HEK293 (cell line): ENCODE results near the gene ANAPC2.

ENCODE experiments used
- CTCF ChIA-PET: fragments of 350-600 bp; formaldehyde crosslinking; extraction: SDS; loops from one replicate; lab custom pipeline; 2021; ENCODE audit warnings: antibody characterized with exemption; lab: Yijun Ruan, JAX
- POLR2A ChIA-PET: fragments of 300-600 bp; formaldehyde crosslinking; extraction: SDS; loops from one replicate; lab custom pipeline; 2020; ENCODE audit warnings: antibody characterized with exemption, inconsistent platforms; lab: Yijun Ruan, JAX
- H3K27ac ChIP-seq: fragments of 200-500 bp; sonication (Bioruptor generic); 2 replicates; pipeline ENCODE4 v1.5.1; 2014; ENCODE audit warnings: low read depth, low read length, control low read depth, inconsistent platforms; ENCODE audit errors: extremely low read depth
- H3K36me3 ChIP-seq, 2 experiments: fragments of 200-500 bp in 1 of 2; sonication (Bioruptor generic) in 1 of 2; 1 replicate in 1 of 2; 2 replicates in 1 of 2; pipeline ENCODE4 v1.5.1; 2014 to 2017; ENCODE audit warnings: inconsistent platforms in 2 of 2, low read length in 2 of 2; ENCODE audit not compliant: control insufficient read depth in 2 of 2, insufficient read depth in 1 of 2
- H3K4me1 ChIP-seq: fragments of 200-500 bp; sonication (Bioruptor generic); 2 replicates; pipeline ENCODE4 v1.5.1; 2014; ENCODE audit warnings: mild to moderate bottlenecking, low read length, inconsistent platforms; ENCODE audit not compliant: control insufficient read depth, insufficient read depth
- H3K4me3 ChIP-seq: 2 replicates; pipeline ENCODE4 v1.5.1; 2011; ENCODE audit warnings: low read depth, mild to moderate bottlenecking, control low read depth, low read length, moderate library complexity
- H3K9me3 ChIP-seq: fragments of 200-500 bp; sonication (Bioruptor generic); 2 replicates; pipeline ENCODE4 v1.5.1; 2014; ENCODE audit warnings: low read depth, low read length, inconsistent platforms; ENCODE audit not compliant: control insufficient read depth, insufficient read depth
- GLIS1 ChIP-seq: fragments of 450-650 bp; formaldehyde crosslinking; IDR thresholded peaks from 2 replicates; pipeline ENCODE4 v1.5.1; 2016; ENCODE audit warnings: missing biosample characterization, missing genetic modification characterization
- KLF1 ChIP-seq: fragments of 450-650 bp; formaldehyde crosslinking; IDR thresholded peaks from 2 replicates; pipeline ENCODE4 v1.5.1; 2016; ENCODE audit warnings: missing biosample characterization, missing genetic modification characterization
- KLF8 ChIP-seq: fragments of 450-650 bp; formaldehyde crosslinking; IDR thresholded peaks from 2 replicates; pipeline ENCODE4 v1.5.1; 2016; ENCODE audit warnings: missing biosample characterization, missing genetic modification characterization
- OSR2 ChIP-seq: fragments of 450-650 bp; formaldehyde crosslinking; IDR thresholded peaks from 2 replicates; pipeline ENCODE4 v1.5.1; 2016; ENCODE audit warnings: missing biosample characterization, missing genetic modification characterization
- PRDM10 ChIP-seq: fragments of 450-650 bp; formaldehyde crosslinking; IDR thresholded peaks from 2 replicates; pipeline ENCODE4 v1.5.1; 2016; ENCODE audit warnings: missing biosample characterization, missing genetic modification characterization
- PRDM2 ChIP-seq: fragments of 450-650 bp; formaldehyde crosslinking; IDR thresholded peaks from 2 replicates; pipeline ENCODE4 v1.5.1; 2016; ENCODE audit warnings: missing biosample characterization, missing genetic modification characterization, borderline replicate concordance
- SCRT2 ChIP-seq: fragments of 450-650 bp; formaldehyde crosslinking; IDR thresholded peaks from 2 replicates; pipeline ENCODE4 v1.5.1; 2016; ENCODE audit warnings: missing biosample characterization, missing genetic modification characterization
- ZBTB1 ChIP-seq: fragments of 450-650 bp; formaldehyde crosslinking; IDR thresholded peaks from 2 replicates; pipeline ENCODE4 v1.5.1; 2016; ENCODE audit warnings: missing biosample characterization, missing genetic modification characterization
- ZIC2 ChIP-seq: fragments of 450-650 bp; formaldehyde crosslinking; IDR thresholded peaks from 2 replicates; pipeline ENCODE4 v1.5.1; 2016; ENCODE audit warnings: missing biosample characterization, missing genetic modification characterization
- ZNF211 ChIP-seq: fragments of 450-650 bp; formaldehyde crosslinking; IDR thresholded peaks from 2 replicates; pipeline ENCODE4 v1.5.1; 2016; ENCODE audit warnings: low read depth, missing biosample characterization, missing genetic modification characterization
- ZNF394 ChIP-seq: fragments of 450-650 bp; formaldehyde crosslinking; IDR thresholded peaks from 2 replicates; pipeline ENCODE4 v1.5.1; 2016; ENCODE audit warnings: missing biosample characterization, missing genetic modification characterization, mild to moderate bottlenecking, moderate library complexity, borderline replicate concordance
- ZNF837 ChIP-seq: fragments of 450-650 bp; formaldehyde crosslinking; IDR thresholded peaks from 2 replicates; pipeline ENCODE4 v1.5.1; 2016; ENCODE audit warnings: missing biosample characterization, missing genetic modification characterization

ANAPC2 gene

GRCh38 chr9:137171149-137171900 lies 17.0 kb downstream of the ANAPC2 start (continued):
- TF ChIP-seq PRDM10 (tag by site-specific recombination) (no peak), ZNF394 (no peak), ZNF211 (tag by site-specific recombination) (no peak), ZBTB1 (tag by site-specific recombination) (no peak), PRDM2 (tag by site-specific recombination) (no peak)

- Histone ChIP-seq H3K36me3 (peaks cover 0 to 3% of the 10 kb centered on the region in 2 experiments; a peak in 1 of 3 replicates), H3K27ac (no peak overlapping the region), H3K9me3 (no peaks in the 10 kb centered on the region), H3K4me1 (no peaks in the 10 kb centered on the region; the same call in 1 of the 2 replicates), H3K4me3 (no peak overlapping the region)
- ChIA-PET POLR2A (interaction anchor here (0.7 to 7.4 kb wide), 3 partner anchors 20 to 41 kb away, joined by 3 to 53 read pairs (median 6); no protein-coding TSS in a partner anchor), CTCF (interaction anchor here (0.5 to 1.8 kb wide), 4 partner anchors 41 to 66 kb away, joined by 3 to 7 read pairs (median 5); no protein-coding TSS in a partner anchor)
- TF ChIP-seq ZNF837 (no peak), ZIC2 (peak; percentile 33; the same call in 1 of the 2 replicates), GLIS1 (tag by site-specific recombination) (0 out of 2 replicates have a peak, but pooled peaks have one; percentile 22), SCRT2 (tag by site-specific recombination) (peak; percentile 6; the same call in 1 of the 2 replicates), OSR2 (tag by site-specific recombination) (no peak), KLF8 (tag by site-specific recombination) (0 out of 2 replicates have a peak, but pooled peaks have one; percentile 9), PRDM2 (tag by site-specific recombination) (no peak), KLF1 (0 out of 2 replicates have a peak, but pooled peaks have one; percentile 15)
Observed at GRCh38 chr9:137170486-137171148, 17.7 kb downstream of the ANAPC2 start.
